Lung (tissue), 12 donors: Measurements from ENCODE around the gene CAMK1. TPM values are rescaled to one million over a fixed set of nuclear protein-coding genes. Genes with fewer than 3 reads are reported as not detected.

Source experiments
- ATAC-seq: fragments of 200-7000 bp; cut with Tn5 transposase; one replicate; pipeline ENCODE4 v1.9.1; 2020; ENCODE audit warnings: moderate number of reproducible peaks; ENCODE audit not compliant: insufficient read depth, low FRiP score
- DNase-seq, 3 donors: peaks; one replicate each; pipeline ENCODE4 v3.0.0-alpha.2; 2013 to 2017
- H3K27ac ChIP-seq, 2 donors: one replicate each; pipeline ENCODE4 v1.5.1; 2013; ENCODE audit warnings: mild to moderate bottlenecking in 2 of 2, moderate library complexity in 2 of 2, control low read depth in 1 of 2, inconsistent platforms in 1 of 2, low read depth in 1 of 2, low read length in 1 of 2
- H3K27me3 ChIP-seq, 3 donors: one replicate each; pipeline ENCODE4 v1.5.1; 2013; ENCODE audit warnings: low read length in 2 of 3; ENCODE audit not compliant: control insufficient read depth in 3 of 3, insufficient read depth in 3 of 3
- H3K36me3 ChIP-seq, 4 donors: one replicate each; pipeline ENCODE4 v1.5.1; 2013; ENCODE audit warnings: low read length in 4 of 4, mild to moderate bottlenecking in 1 of 4, moderate library complexity in 1 of 4; ENCODE audit not compliant: control insufficient read depth in 4 of 4, insufficient read depth in 4 of 4
- H3K4me1 ChIP-seq, 5 donors: one replicate each; pipeline ENCODE4 v1.5.1; 2013; ENCODE audit warnings: low read length in 5 of 5, mild to moderate bottlenecking in 2 of 5, moderate library complexity in 1 of 5; ENCODE audit not compliant: control insufficient read depth in 5 of 5, insufficient read depth in 5 of 5
- H3K4me3 ChIP-seq: one replicate; pipeline ENCODE4 v1.5.1; 2013; ENCODE audit warnings: mild to moderate bottlenecking, control low read depth, moderate library complexity
- H3K9ac ChIP-seq, 2 donors: one replicate each; pipeline ENCODE4 v1.5.1; 2013; ENCODE audit warnings: low read length in 2 of 2, control low read depth in 1 of 2; ENCODE audit not compliant: insufficient read depth in 1 of 2
- H3K9me3 ChIP-seq, 4 donors: one replicate each; pipeline ENCODE4 v1.5.1; 2013; ENCODE audit warnings: low read length in 3 of 4, mild to moderate bottlenecking in 1 of 4, moderate library complexity in 1 of 4; ENCODE audit not compliant: control insufficient read depth in 4 of 4, insufficient read depth in 3 of 4
- CTCF ChIP-seq: IDR thresholded peaks from 2 replicates; pipeline ENCODE4 v1.5.1; 2012; ENCODE audit warnings: mild to moderate bottlenecking; ENCODE audit errors: control extremely low read depth, extremely low read depth
- WGBS, 2 donors: extraction: QIAGEN DNeasy Blood & Tissue Kit; methylation state at CpG; one replicate each; pipeline ENCODE4 v1.1.7; 2013; 5-methylcytosine and 5-hydroxymethylcytosine counted together
- polyA plus RNA-seq, 2 donors: library from polyadenylated mRNA; stranded (reverse); fragments of 200-250 nt; gene quantifications; one replicate each; pipeline ENCODE4 v1.2.1, GENCODE V29; 2013
- total RNA-seq, 2 donors: library from RNA; depleted of rRNA in 1 of 2; stranded (reverse); fragments of >200 nt in 1 of 2; gene quantifications; one replicate each; pipeline ENCODE4 v1.2.1, GENCODE V29; 2014 to 2021
- donor health status: control.
- donor health status: control.
- donor health status: Bipolar disorder and iron deficiency.
- donor health status: healthy.
- donor health status: DM: yes; HTN: yes; CAD: no.

The CAMK1 gene
- total and polyA plus RNA-seq, 4 donors, result 21.7 to 43.9 (median 32.8) TPM

DNA sequence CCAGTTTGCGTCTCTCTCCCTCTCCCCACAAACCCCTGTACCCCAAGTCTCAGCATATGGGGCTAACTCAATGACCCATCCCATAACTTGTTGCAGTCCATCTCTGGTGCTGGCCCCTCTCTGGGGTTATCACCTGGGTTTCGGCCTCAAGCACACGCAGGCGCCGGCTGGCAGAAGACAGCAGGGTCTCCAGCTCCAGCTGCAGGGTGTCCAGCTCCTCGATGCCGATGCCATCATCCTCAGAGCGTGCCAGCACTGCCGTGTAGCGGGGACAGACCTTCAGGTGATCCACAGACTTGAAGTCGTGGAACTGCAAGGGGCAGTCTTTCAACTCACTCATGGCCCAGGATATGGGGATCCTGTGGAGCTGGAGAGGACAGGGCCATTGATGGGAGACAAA lies 21.4 kb upstream of the CAMK1 start:
- Histone ChIP-seq H3K4me1 (peaks cover 0 to 21% (median 4%) of the 10 kb centered on the region in 5 donors), H3K27me3 (no peaks in the 10 kb centered on the region), H3K9me3 (no peaks in the 10 kb centered on the region), H3K9ac (no peak overlapping the region), H3K36me3 (peaks cover 3 to 23% (median 15%) of the 10 kb centered on the region in 4 donors), H3K27ac (no peak overlapping the region), H3K4me3 (no peak overlapping the region)
- DNase-seq (no peak), ATAC-seq (no peak)
- no peak for TF ChIP-seq CTCF
- 94 to 95% methylated on average over 11 of the region's 11 CpGs for WGBS, 2 donors

DNA sequence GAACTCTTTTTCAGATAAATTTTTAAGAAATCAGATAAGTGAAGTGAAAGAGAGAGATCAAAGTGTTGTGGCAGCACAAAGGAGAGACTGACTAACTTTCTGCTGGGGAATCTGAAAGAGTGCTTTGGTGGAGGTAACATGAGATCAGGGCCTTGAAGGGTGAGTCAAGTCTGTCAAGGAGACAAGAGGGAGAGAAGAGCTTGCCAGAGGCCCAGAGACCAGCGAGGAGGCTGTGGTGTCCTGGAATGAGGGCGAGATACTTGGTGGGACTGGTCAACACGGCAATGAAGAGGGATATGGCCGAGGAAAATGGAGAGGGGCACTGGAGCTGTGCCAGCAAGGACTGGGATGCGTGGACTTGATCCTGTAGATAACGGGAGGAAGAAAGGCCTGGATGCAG lies 18.0 kb upstream of the CAMK1 start:
- Histone ChIP-seq H3K4me3 (no peak overlapping the region), H3K9me3 (no peaks in the 10 kb centered on the region), H3K36me3 (peaks cover 5 to 33% (median 26%) of the 10 kb centered on the region in 4 donors), H3K27ac (no peak overlapping the region), H3K4me1 (peaks cover 0 to 12% (median 0%) of the 10 kb centered on the region in 5 donors), H3K9ac (no peak overlapping the region), H3K27me3 (no peaks in the 10 kb centered on the region)
- 85 to 97% methylated on average over 6 of the region's 6 CpGs for WGBS, 2 donors
- TF ChIP-seq CTCF, result no peak
- DNase-seq (no peak), ATAC-seq (no peak)

- WGBS, 2 donors, result 92 to 95% methylated on average over 13 of the region's 13 CpGs
- ATAC-seq (no peak), DNase-seq (no peak)
- H3K27me3 ChIP-seq, result no peaks in the 10 kb centered on the region
- H3K9ac ChIP-seq, result no peak overlapping the region
- peaks cover 0 to 11% (median 0%) of the 10 kb centered on the region in 5 donors for H3K4me1 ChIP-seq
- no peak for TF ChIP-seq CTCF
- H3K36me3 ChIP-seq, result peaks cover 10 to 35% (median 29%) of the 10 kb centered on the region in 4 donors
- H3K9me3 ChIP-seq, result no peaks in the 10 kb centered on the region
- H3K4me3 ChIP-seq, result no peak overlapping the region
- no peak overlapping the region for H3K27ac ChIP-seq
These were observed 17.3 kb upstream of the CAMK1 start for GRCh38 chr3:9786825-9787669.
